ENCODE results near the gene RPRD1A.

Gene RPRD1A

GRCh38 chr18:35962320-35962719 lies 105.0 kb downstream of the RPRD1A start:
- no peak for TF ChIP-seq CTCF (IDR thresholded peaks at IDR 0.05; ENCODE audit: insufficient read depth, low read depth, low read length, missing control alignments)
- H3K4me3 ChIP-seq (ENCODE audit: low read length), result no peak overlapping the region
- no peak for DNase-seq (ENCODE audit: low read depth)

GRCh38 chr18:35956226-35956625 lies 111.1 kb downstream of the RPRD1A start:
- DNase-seq (ENCODE audit: low read depth), result no peak
- no peak overlapping the region for H3K4me3 ChIP-seq (ENCODE audit: low read length)
- no peak for TF ChIP-seq CTCF (IDR thresholded peaks at IDR 0.05; ENCODE audit: insufficient read depth, low read depth, low read length, missing control alignments)

GRCh38 chr18:35953688-35954087 lies 113.7 kb downstream of the RPRD1A start:
- no peak overlapping the region for H3K4me3 ChIP-seq (ENCODE audit: low read length)
- DNase-seq (ENCODE audit: low read depth), result no peak
- no peak for TF ChIP-seq CTCF (IDR thresholded peaks at IDR 0.05; ENCODE audit: insufficient read depth, low read depth, low read length, missing control alignments)

- H3K4me3 ChIP-seq (ENCODE audit: low read length), result peak overlapping the region; percentile 65
- TF ChIP-seq CTCF (IDR thresholded peaks at IDR 0.05; ENCODE audit: insufficient read depth, low read depth, low read length, missing control alignments), result no peak
- no peak for DNase-seq (ENCODE audit: low read depth)
Observed at GRCh38 chr18:35950628-35950982, 116.8 kb downstream of the RPRD1A start.

GRCh38 chr18:35949903-35950627 lies 117.3 kb downstream of the RPRD1A start:
- peak; percentile 75 for DNase-seq (ENCODE audit: low read depth)

GRCh38 chr18:35949090-35949489 lies 118.3 kb downstream of the RPRD1A start:
- DNase-seq (ENCODE audit: low read depth), result peak; percentile 25
- no peak overlapping the region for H3K4me3 ChIP-seq (ENCODE audit: low read length)
- no peak for TF ChIP-seq CTCF (IDR thresholded peaks at IDR 0.05; ENCODE audit: insufficient read depth, low read depth, low read length, missing control alignments)

More at GRCh38 chr18:35949903-35950627, 117.3 kb downstream of the RPRD1A start:
- peak; percentile 91 for TF ChIP-seq CTCF (IDR thresholded peaks at IDR 0.05; ENCODE audit: insufficient read depth, low read depth, low read length, missing control alignments)
- peak overlapping the region; percentile 65 for H3K4me3 ChIP-seq (ENCODE audit: low read length)

- no peak for TF ChIP-seq CTCF (IDR thresholded peaks at IDR 0.05; ENCODE audit: insufficient read depth, low read depth, low read length, missing control alignments)
- no peak overlapping the region for H3K4me3 ChIP-seq (ENCODE audit: low read length)
- DNase-seq (ENCODE audit: low read depth), result no peak
Observed at GRCh38 chr18:35948080-35948479, 119.3 kb downstream of the RPRD1A start.

All from epithelial cell of esophagus (primary cell).